GM21576 (cell line): ENCODE results near the gene CFTR.
"Not testable (repeated sequence)": the region's sequence is repeated elsewhere in the genome, so short reads cannot be mapped to it uniquely, and the experiment has no call there.

Experiments used
- ATAC-seq: cut with Tn5 transposase; IDR thresholded peaks from one replicate; pipeline ENCODE4 v1.9.1; 2021; ENCODE audit warnings: mild to moderate bottlenecking, moderate library complexity; ENCODE audit not compliant: unreplicated experiment

The CFTR gene

DNA sequence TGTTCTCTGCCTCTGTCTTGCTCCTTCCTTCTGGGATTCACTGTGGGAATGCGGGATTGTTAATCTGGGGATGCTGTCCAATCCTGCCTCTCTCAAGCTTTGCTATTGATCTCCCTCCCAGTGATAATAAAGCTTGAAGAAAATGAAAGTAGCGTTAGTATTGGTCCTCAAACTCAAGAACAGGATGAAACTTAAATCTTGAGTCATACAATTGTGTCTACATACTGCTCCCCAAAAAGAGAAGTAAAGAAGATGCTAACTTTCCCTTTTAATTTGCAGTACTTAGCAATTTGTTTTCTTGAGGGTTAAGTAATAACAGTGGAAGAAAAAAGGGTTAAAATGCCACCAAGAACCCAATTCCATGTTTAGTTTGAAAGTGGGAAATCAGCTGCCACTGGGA lies 13.6 kb downstream of the CFTR start:
- ATAC-seq = no peak

DNA sequence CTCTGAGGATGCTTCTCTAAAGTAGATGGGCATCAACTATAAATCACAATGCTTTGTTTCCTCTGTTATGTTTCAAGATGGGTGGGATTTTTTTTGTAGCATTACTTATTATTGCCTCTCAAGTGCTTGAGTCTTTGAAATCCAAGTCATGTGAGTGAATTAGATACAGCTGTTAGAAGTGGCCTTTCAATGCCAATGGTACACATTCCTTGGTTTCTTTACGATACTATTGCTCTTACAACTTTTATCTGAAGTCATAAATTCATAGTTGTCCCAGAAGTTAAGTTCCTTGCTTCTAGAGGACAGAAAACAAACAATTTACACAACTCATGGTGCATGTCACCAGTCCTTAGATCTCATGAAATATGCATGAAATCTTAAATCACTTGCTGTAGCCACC lies 15.5 kb downstream of the CFTR start:
- no peak for ATAC-seq

DNA sequence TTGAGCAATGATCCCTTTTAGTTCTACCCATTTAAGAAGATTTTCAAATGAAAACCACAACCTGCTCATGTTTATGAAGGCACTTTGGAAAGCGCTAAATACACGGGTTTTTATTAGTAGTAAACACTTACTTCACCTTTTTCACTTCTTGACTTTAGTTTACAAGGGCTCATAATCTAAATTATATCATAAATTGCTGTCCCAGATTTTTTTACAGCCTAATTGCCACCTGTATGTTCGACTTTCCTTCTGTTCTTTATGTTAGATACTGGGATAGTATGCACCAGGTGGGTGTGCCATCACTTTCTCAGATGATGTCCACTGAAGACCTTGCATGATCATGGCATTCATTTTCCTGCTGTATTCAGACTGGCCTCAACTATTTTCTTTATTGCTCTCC lies 22.5 kb downstream of the CFTR start:
- no peak for ATAC-seq

DNA sequence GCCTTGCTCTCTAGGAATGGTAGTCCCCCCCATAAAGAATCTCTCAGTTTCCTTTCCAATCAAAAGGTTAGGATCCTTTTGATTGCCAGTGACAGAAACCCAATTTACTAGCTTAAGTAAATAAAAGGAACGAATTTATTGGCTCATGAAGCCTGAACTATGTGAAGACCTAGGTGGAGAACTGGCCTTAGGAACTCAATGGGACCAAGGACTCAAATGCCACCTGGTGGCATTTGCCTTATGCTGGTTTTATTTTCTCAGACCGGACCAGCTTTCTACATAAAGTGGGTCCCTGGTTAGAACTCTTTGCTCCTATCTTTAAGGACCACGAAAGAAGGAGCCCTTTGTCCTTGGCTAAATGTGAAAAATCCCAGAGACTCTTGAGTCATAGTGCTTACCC lies 25.4 kb downstream of the CFTR start:
- ATAC-seq = no peak

DNA sequence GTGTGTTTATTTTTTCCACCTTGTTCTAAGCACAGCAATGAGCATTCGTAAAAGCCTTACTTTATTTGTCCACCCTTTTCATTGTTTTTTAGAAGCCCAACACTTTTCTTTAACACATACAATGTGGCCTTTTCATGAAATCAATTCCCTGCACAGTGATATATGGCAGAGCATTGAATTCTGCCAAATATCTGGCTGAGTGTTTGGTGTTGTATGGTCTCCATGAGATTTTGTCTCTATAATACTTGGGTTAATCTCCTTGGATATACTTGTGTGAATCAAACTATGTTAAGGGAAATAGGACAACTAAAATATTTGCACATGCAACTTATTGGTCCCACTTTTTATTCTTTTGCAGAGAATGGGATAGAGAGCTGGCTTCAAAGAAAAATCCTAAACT lies 28.9 kb downstream of the CFTR start:
- ATAC-seq = no peak

DNA sequence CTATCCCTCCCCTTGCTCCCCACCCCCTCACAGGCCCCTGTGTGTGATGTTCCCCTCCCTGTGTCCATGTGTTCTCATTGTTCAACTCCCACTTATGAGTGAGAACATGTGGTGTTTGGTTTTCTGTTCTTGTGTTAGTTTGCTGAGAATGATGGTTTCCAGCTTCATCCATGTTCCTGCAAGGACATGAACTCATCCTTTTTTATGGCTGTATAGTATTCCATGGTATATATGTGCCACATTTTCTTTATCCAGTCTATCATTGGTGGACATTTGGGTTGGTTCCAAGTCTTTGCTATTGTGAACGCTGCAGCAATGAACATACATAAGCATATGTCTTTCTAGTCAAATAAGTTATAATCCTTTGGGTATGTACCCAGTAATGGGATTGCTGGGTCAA lies 37.4 kb downstream of the CFTR start:
- not testable (repeated sequence) for ATAC-seq

DNA sequence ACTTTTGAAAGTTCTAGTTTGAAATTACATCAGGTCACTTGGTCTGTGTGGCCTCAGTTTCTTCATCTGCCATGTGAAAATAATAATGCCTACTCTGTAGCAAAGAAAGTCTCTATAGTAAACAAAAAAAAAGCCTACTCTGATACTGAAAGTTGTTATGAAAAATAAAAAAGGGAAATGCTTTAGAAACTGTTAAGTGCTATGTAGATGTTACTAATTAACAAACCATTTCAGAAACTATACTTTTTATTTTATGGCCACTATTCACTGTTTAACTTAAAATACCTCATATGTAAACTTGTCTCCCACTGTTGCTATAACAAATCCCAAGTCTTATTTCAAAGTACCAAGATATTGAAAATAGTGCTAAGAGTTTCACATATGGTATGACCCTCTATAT lies 50.6 kb downstream of the CFTR start:
- no peak for ATAC-seq

DNA sequence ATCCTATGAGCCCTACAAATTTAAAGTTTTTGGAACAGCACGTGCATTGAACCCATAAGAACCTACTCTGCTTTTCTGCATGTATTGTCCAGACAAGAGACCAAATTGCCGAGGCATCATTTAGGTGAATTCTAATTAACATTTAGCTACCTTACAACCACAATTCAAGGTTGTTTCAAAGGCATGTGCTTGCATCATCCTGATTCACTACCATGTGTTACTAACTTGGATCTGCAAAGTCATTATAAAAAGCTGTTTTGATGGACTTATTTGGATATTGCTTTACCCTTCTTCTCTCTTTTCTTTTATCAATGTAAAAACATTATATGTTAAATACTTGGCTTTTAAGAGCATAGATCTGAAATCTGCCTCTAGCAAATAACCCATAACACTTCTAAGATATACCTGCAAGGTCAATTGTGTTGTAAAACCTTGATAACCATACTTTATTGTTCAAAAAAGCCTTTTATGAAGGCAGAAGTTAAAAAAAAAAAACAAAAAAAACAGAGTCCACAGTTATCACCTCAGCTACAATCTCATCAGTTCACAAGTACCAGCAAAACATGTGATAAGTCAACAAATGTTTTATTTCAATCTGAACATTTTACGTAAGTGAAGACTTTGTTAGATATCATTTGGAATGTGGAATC lies 51.9 kb downstream of the CFTR start:
- ATAC-seq = no peak

DNA sequence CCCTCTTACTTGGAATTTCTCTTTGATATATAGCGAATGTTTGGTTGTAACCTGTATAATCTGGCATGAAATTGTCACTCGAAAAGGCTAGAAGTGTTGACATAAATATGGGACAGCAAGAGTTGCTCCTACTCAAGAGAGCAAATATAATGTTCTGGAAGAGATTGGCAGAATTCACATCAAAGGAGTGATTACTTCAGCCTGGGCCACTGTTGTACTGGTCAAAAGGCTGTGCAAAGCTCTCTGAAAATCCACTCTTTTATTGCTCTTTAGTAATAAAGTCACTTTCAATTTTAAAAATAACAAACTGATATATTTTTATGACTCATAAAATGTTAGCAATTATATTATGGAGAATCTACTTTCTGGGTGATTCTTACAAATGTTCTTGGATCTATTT lies 58.2 kb downstream of the CFTR start:
- no peak for ATAC-seq

DNA sequence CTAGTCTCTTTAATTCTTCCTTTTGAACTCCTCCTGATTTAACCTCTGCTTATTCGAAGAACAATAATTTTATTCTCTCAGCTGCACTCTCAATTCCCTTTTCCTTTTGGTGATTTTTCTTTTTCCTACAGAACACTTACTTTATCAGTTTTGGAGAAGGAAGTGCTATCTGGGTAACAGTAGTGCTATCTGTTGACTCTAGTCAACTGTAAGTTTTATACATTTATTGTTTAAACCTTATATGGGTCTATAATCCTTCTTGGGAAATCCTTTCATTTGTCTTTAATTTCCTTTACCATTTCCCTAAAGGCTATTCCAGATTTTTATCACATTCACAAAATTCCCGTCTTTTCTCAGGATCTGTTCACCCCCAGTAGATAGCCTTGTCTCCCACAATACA lies 64.2 kb downstream of the CFTR start:
- ATAC-seq = no peak

DNA sequence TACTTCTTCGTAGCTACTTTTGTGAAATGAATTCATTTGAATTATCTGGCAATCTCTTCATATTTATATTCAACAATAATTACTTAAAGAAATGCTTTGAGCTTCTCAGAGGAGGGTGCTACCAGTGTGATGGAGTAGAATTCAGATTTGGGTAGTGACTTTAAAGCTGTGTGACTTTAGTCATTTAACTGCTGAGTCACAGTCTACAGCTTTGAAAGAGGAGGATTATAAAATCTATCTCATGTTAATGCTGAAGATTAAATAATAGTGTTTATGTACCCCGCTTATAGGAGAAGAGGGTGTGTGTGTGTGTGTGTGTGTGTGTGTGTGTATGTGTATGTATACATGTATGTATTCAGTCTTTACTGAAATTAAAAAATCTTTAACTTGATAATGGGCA lies 68.2 kb downstream of the CFTR start:
- no peak for ATAC-seq

DNA sequence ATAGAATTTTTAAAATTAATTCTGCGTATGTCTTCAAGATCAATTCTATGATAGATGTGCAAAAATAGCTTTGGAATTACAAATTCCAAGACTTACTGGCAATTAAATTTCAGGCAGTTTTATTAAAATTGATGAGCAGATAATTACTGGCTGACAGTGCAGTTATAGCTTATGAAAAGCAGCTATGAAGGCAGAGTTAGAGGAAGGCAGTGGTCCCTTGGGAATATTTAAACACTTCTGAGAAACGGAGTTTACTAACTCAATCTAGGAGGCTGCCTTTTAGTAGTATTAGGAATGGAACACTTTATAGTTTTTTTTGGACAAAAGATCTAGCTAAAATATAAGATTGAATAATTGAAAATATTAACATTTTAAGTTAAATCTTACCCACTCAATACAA lies 70.8 kb downstream of the CFTR start:
- ATAC-seq = no peak

DNA sequence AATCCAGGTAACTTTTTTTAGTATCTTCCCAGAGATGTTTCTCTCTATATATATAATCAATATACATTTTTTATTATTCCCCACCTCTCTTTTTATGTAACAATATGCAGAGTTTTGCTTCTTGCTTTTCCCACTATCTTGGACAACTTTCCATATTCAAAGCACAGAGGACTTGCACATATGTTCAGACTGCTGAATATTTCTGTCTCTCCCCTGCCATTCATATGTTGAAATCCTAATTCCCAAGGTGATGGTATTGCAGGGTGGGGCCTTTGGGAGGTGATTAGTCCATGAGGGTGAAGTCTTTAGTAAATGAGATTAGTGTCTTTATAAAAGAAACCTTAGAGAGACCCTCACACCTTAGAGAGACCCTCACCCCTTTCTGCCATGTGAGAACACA lies 72.8 kb downstream of the CFTR start:
- ATAC-seq = no peak

DNA sequence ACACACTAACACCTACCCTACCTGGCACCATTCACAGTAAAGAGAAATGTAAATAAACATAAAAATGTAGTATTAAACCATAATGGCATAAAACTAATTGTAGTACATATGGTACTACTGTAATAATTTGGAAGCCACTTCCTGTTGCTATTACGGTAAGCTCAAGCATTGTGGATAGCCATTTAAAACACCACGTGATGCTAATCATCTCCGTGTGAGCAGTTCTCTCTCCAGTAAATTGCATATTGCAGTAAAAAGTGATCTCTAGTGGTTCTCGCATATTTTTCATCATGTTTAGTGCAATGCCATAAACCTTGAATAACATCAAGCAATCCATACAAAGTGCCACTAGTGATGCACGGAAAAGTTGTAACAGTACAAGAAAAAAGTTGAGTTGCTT lies 75.4 kb downstream of the CFTR start:
- ATAC-seq = no peak

DNA sequence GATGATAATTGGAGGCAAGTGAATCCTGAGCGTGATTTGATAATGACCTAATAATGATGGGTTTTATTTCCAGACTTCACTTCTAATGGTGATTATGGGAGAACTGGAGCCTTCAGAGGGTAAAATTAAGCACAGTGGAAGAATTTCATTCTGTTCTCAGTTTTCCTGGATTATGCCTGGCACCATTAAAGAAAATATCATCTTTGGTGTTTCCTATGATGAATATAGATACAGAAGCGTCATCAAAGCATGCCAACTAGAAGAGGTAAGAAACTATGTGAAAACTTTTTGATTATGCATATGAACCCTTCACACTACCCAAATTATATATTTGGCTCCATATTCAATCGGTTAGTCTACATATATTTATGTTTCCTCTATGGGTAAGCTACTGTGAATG lies 79.6 kb downstream of the CFTR start:
- no peak for ATAC-seq

DNA sequence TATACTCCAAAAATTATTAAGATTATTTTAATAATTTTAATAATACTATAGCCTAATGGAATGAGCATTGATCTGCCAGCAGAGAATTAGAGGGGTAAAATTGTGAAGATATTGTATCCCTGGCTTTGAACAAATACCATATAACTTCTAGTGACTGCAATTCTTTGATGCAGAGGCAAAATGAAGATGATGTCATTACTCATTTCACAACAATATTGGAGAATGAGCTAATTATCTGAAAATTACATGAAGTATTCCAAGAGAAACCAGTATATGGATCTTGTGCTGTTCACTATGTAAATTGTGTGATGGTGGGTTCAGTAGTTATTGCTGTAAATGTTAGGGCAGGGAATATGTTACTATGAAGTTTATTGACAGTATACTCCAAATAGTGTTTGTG lies 80.2 kb downstream of the CFTR start:
- ATAC-seq = no peak

DNA sequence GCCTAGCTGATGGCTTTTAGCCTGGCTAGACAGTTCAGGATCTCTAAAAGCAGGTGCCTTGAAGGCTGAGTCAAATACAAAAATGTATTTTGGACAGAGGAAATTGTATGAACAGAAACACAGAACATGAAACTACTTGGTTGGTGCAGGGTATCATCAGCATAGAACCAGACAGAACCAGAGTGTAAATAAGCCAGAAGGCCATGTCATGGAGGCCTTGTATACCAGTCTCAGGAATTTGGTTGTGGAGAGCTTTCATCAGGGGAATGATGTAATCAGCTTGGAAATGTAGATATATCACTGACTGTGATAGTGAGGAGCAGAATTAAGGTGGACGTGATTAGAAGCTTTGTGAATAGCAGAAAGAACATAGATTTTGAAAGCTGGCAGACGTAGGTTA lies 82.9 kb downstream of the CFTR start:
- ATAC-seq = no peak

DNA sequence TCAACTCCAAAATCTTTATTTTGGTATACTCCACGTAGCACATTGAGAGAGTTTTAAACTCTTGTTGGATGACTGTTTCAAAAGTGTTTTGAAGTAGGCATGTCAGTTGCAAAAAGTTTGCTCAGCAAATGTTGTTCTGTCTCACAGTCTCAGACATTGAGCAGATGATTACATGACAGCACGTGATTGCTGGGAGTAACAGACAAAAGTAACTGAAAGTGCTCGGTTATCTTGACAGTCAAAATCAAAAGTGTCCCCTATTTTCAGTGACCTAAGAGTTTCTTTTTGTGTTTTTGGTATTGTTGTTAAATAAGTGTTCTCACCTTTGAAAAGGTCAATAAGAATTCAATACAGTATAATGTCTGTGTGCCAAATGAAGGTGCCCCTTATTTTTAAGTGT lies 84.3 kb downstream of the CFTR start:
- ATAC-seq = peak; percentile 48

DNA sequence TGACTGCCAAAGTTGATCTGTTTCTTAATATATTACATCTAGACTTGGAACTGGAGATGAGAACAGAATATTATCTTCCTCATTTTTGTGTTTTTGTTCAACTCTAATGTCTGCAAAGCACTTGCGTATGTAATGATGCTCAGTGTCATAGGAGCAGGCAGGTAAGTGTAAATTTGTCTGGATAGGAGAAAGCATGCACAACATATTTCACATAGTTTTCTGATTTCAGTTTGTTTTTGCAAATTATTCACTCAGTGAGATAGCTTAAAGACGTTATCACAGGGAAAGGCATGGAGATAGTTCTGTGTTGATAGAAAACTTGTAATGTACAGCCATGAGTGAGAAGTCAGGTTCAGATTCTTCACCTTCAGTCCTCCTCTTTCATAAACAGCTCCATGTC lies 84.8 kb downstream of the CFTR start:
- no peak for ATAC-seq

DNA sequence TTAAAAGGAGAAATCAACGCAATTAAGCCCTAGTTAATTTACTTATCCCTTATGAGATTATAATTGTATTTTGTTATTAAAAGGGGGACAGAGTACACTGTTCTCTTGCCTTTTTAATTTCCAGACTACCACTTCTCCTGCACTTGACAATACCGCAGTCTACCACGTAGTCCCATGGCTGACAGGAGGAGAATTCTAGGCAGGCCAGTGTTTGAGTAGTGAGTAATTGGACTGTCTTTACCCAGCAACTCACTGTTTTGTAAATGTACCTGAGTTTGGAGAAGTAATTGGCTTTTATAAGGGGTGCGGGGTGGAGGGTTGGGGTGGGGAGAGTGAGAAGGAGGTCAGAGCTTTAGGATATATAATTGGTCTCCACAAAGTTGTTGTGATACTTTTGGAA lies 85.4 kb downstream of the CFTR start:
- no peak for ATAC-seq

DNA sequence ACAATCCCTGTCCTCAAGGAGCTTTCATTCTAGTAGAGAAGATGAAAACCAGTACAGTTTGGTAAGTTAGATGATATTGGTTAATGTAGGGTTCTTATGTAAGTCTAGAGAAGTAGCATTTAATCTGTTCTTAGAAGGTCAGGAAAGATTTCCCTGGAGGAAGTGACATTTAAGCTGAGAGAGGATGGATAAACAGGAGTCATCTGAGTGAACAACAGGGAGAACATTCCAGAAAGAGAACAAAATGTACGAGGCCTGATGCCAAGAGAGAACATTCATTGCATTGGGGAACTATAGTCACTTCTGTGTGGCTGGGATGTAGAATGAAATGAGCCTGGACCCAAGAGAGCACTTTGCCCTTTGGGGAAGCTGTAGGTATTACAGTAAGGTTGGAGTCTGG lies 88.0 kb downstream of the CFTR start:
- ATAC-seq = no peak

DNA sequence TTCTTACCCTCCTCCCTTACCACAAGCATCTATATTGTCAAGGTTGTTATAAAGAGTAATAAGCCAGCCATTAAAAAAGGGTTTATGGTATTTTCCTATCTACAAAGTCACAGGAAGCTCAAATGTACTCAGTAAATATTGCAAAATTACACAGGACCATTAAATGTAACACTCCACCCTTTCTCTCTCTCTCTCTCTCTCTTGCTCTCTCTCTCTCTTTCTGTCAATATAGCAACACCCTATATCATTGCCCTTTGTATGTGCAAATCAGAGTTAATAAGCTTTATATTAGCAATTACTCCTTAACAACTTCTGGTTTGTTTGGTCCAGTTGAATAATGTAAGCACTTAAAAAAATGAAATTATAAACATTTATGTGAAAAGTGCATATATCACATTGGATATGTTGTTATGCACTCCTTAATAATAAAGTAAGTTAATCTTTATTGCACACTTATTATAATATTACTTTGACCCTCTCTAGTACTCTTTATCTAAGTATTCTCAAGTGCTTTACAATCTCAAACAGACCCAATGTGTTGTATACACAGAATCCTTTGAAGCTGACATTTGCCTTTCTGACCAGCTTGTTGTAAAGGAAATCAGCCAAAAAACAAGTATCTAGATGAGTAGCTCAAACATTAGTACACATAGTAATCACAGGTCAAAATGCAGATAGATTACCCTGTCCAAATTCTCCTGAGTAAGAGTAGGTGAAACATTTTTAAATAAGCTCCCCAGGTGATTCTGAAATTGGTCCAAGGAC lies 93.2 kb downstream of the CFTR start:
- ATAC-seq = no peak

DNA sequence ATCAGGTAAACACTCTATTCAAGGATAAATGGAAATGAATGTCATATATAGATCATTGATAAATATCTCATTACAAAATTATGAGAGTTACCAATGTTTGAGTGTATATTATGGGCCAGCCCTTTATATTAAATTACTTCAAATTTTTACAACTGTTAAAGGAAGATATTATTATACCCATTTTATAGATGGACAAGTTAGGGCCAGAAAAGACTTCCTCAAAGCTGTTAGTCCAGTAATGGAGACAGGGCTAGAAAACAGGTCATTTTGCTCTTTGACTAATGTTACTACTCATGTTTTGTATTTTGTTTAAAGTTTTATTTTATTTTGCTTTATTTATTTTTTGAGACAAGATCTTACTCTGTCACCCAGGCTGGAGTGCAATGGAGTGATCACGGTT lies 101.6 kb downstream of the CFTR start:
- no peak for ATAC-seq
